NCI-H1048 (cell line): ENCODE results near the gene NTRK2.

ENCODE experiments used
- DNase-seq: peaks from one replicate; lab custom pipeline; 2025; lab: John Stamatoyannopoulos, UW

Gene NTRK2

GRCh38 chr9:85021686-85022085 is 352.2 kb downstream of the NTRK2 start:
- no peak for DNase-seq

GRCh38 chr9:85024374-85024773 is 354.8 kb downstream of the NTRK2 start:
- no peak for DNase-seq

- DNase-seq, result no peak
Observed at GRCh38 chr9:85025638-85026037, 356.1 kb downstream of the NTRK2 start.

- no peak for DNase-seq
Observed at GRCh38 chr9:85027870-85028269, 358.3 kb downstream of the NTRK2 start.

GRCh38 chr9:85030316-85030715 is 360.8 kb downstream of the NTRK2 start:
- DNase-seq, result no peak

- no peak for DNase-seq
Observed at GRCh38 chr9:85036496-85036895, 367.0 kb downstream of the NTRK2 start.

- DNase-seq, result no peak
Observed at GRCh38 chr9:85038061-85038460, 368.5 kb downstream of the NTRK2 start.

- no peak for DNase-seq
Observed at GRCh38 chr9:85038824-85039608, 369.5 kb downstream of the NTRK2 start.

- DNase-seq, result no peak
Observed at GRCh38 chr9:85040146-85040545, 370.6 kb downstream of the NTRK2 start.

GRCh38 chr9:85040821-85041465 is 371.4 kb downstream of the NTRK2 start:
- DNase-seq, result no peak

- no peak for DNase-seq
Observed at GRCh38 chr9:85041466-85042137, 372.1 kb downstream of the NTRK2 start.

GRCh38 chr9:85042981-85043647 is 373.6 kb downstream of the NTRK2 start:
- no peak for DNase-seq

- no peak for DNase-seq
Observed at GRCh38 chr9:85045271-85045670, 375.7 kb downstream of the NTRK2 start.

GRCh38 chr9:85046475-85046874 is 376.9 kb downstream of the NTRK2 start:
- DNase-seq, result no peak

- DNase-seq, result no peak
Observed at GRCh38 chr9:85053206-85053786, 383.8 kb downstream of the NTRK2 start.

GRCh38 chr9:85054017-85054416 is 384.5 kb downstream of the NTRK2 start:
- DNase-seq, result no peak

GRCh38 chr9:85055506-85056202 is 386.1 kb downstream of the NTRK2 start:
- DNase-seq, result no peak

- no peak for DNase-seq
Observed at GRCh38 chr9:85056203-85056572, 386.7 kb downstream of the NTRK2 start.

GRCh38 chr9:85061969-85062368 is 392.4 kb downstream of the NTRK2 start:
- no peak for DNase-seq

- no peak for DNase-seq
Observed at GRCh38 chr9:85062385-85063022, 393.0 kb downstream of the NTRK2 start.

- DNase-seq, result no peak
Observed at GRCh38 chr9:85064811-85065371, 395.4 kb downstream of the NTRK2 start.
